Measurements from ENCODE around the gene DCDC2C. TPM values are rescaled to one million over a fixed set of nuclear protein-coding genes. Genes with fewer than 3 reads are reported as not detected.

The DCDC2C gene
- polyA plus RNA-seq, 1 of the 3 experiments (the other 2 are of a cell fraction), result not detected

DNA sequence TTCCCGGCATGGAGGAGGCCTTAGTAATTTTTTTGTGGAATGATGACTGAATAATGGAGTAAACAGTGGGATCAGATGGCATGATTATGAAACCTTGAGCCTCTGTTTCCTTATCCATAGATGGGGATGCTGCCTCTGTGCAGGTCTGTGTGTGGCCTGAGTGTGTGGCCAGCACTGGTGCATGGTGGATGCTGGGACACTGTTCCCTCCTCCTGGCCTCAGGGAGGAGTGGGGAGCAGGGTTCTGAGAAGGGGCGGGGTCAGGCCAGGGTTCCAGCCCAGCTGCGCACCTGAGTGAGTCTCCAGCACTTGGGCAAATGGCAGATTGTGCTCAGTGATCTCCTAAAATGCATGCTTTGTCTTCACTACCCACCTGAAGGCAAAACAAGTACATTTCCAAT lies 66.4 kb downstream of the DCDC2C start:
- ChIA-PET POLR2A (no interaction called here), CTCF (interaction anchor here (1.3 to 5.7 kb wide), 3 partner anchors 10 to 42 kb away, joined by 4 to 51 read pairs (median 5); no protein-coding TSS in a partner anchor)
- DNase-seq, result no peak
- Histone ChIP-seq H3K4me3 (ENCODE audit: low read depth in 2 of 2, low read length in 1 of 2) (no peak overlapping the region), H3K27ac (ENCODE audit: low read depth in 2 of 2, low read length in 1 of 2) (no peak overlapping the region), H3F3A (replicated peaks; ENCODE audit: insufficient read depth) (no peaks in the 10 kb centered on the region), H3K9me3 (no peaks in the 10 kb centered on the region), H4K20me1 (ENCODE audit: insufficient read depth) (no peaks in the 10 kb centered on the region), H3K9me2 (no peaks in the 10 kb centered on the region), H3K36me3 (replicated peaks in 1 of 2; ENCODE audit: control insufficient read depth in 1 of 2, insufficient read depth in 2 of 2, low read length in 1 of 2) (no peaks in the 10 kb centered on the region), H3K79me2 (ENCODE audit: insufficient read depth) (no peaks in the 10 kb centered on the region), H3K27me3 (ENCODE audit: insufficient read depth) (no peaks in the 10 kb centered on the region), H3K4me1 (ENCODE audit: control insufficient read depth in 1 of 2, insufficient read depth in 2 of 2, low read depth in 1 of 2, low read length in 1 of 2) (no peaks in the 10 kb centered on the region), H2AFZ (ENCODE audit: low read depth) (no peak overlapping the region), H3K9ac (no peak overlapping the region), H3K4me2 (no peak overlapping the region)
- 7% methylated on average over 3 of the region's 3 CpGs for whole genome bisulfite sequencing (ENCODE audit: low lambda C conversion rate)
- TF ChIP-seq JUND (IDR thresholded peaks at IDR 0.05) (no peak), EP300 (IDR thresholded peaks at IDR 0.05; ENCODE audit: borderline replicate concordance in 1 of 2, low read depth in 1 of 2, low read length in 1 of 2) (no peak), RXRA (IDR thresholded peaks at IDR 0.05; ENCODE audit: borderline replicate concordance, low read depth) (no peak), FOXM1 (IDR thresholded peaks at IDR 0.05; ENCODE audit: low read depth) (no peak), RAD21 (IDR thresholded peaks at IDR 0.05; ENCODE audit: low read length) (no peak), SMC3 (IDR thresholded peaks at IDR 0.05; ENCODE audit: low read depth, low read length) (no peak), MXI1 (IDR thresholded peaks at IDR 0.05; ENCODE audit: low read depth, low read length) (no peak), FOSL2 (IDR thresholded peaks at IDR 0.05; ENCODE audit: borderline replicate concordance, low read depth) (no peak)
- TF ChIP-seq, protein P1, sequence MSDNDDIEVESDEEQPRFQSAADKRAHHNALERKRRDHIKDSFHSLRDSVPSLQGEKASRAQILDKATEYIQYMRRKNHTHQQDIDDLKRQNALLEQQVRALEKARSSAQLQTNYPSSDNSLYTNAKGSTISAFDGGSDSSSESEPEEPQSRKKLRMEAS (IDR thresholded peaks at IDR 0.05; ENCODE audit: low read depth), result no peak
- TF ChIP-seq, protein P2, sequence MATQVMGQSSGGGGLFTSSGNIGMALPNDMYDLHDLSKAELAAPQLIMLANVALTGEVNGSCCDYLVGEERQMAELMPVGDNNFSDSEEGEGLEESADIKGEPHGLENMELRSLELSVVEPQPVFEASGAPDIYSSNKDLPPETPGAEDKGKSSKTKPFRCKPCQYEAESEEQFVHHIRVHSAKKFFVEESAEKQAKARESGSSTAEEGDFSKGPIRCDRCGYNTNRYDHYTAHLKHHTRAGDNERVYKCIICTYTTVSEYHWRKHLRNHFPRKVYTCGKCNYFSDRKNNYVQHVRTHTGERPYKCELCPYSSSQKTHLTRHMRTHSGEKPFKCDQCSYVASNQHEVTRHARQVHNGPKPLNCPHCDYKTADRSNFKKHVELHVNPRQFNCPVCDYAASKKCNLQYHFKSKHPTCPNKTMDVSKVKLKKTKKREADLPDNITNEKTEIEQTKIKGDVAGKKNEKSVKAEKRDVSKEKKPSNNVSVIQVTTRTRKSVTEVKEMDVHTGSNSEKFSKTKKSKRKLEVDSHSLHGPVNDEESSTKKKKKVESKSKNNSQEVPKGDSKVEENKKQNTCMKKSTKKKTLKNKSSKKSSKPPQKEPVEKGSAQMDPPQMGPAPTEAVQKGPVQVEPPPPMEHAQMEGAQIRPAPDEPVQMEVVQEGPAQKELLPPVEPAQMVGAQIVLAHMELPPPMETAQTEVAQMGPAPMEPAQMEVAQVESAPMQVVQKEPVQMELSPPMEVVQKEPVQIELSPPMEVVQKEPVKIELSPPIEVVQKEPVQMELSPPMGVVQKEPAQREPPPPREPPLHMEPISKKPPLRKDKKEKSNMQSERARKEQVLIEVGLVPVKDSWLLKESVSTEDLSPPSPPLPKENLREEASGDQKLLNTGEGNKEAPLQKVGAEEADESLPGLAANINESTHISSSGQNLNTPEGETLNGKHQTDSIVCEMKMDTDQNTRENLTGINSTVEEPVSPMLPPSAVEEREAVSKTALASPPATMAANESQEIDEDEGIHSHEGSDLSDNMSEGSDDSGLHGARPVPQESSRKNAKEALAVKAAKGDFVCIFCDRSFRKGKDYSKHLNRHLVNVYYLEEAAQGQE (IDR thresholded peaks at IDR 0.05; ENCODE audit: low read depth, low read length), result no peak

- Histone ChIP-seq H3K79me2 (ENCODE audit: insufficient read depth) (no peaks in the 10 kb centered on the region), H3K27ac (ENCODE audit: low read depth in 2 of 2, low read length in 1 of 2) (no peak overlapping the region), H3F3A (replicated peaks; ENCODE audit: insufficient read depth) (no peaks in the 10 kb centered on the region), H3K4me2 (no peak overlapping the region), H4K20me1 (ENCODE audit: insufficient read depth) (no peaks in the 10 kb centered on the region), H3K36me3 (replicated peaks in 1 of 2; ENCODE audit: control insufficient read depth in 1 of 2, insufficient read depth in 2 of 2, low read length in 1 of 2) (no peaks in the 10 kb centered on the region), H3K9ac (no peak overlapping the region), H2AFZ (ENCODE audit: low read depth) (no peak overlapping the region), H3K4me1 (ENCODE audit: control insufficient read depth in 1 of 2, insufficient read depth in 2 of 2, low read depth in 1 of 2, low read length in 1 of 2) (no peaks in the 10 kb centered on the region), H3K27me3 (ENCODE audit: insufficient read depth) (no peaks in the 10 kb centered on the region), H3K4me3 (ENCODE audit: low read depth in 2 of 2, low read length in 1 of 2) (no peak overlapping the region; a peak in 1 of 4 replicates), H3K9me2 (no peaks in the 10 kb centered on the region), H3K9me3 (no peaks in the 10 kb centered on the region)
- no peak for DNase-seq
- TF ChIP-seq SMC3 (IDR thresholded peaks at IDR 0.05; ENCODE audit: low read depth, low read length), result no peak
- TF ChIP-seq RAD21 (IDR thresholded peaks at IDR 0.05; ENCODE audit: low read length), result no peak
- TF ChIP-seq GABPA (IDR thresholded peaks at IDR 0.05; ENCODE audit: low read depth), result no peak
- TF ChIP-seq, protein P3, sequence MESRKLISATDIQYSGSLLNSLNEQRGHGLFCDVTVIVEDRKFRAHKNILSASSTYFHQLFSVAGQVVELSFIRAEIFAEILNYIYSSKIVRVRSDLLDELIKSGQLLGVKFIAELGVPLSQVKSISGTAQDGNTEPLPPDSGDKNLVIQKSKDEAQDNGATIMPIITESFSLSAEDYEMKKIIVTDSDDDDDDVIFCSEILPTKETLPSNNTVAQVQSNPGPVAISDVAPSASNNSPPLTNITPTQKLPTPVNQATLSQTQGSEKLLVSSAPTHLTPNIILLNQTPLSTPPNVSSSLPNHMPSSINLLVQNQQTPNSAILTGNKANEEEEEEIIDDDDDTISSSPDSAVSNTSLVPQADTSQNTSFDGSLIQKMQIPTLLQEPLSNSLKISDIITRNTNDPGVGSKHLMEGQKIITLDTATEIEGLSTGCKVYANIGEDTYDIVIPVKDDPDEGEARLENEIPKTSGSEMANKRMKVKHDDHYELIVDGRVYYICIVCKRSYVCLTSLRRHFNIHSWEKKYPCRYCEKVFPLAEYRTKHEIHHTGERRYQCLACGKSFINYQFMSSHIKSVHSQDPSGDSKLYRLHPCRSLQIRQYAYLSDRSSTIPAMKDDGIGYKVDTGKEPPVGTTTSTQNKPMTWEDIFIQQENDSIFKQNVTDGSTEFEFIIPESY (IDR thresholded peaks at IDR 0.05; ENCODE audit: borderline replicate concordance, low read depth), result no peak
- no peak for TF ChIP-seq GATA2 (CRISPR knock-in tag; IDR thresholded peaks at IDR 0.05)
- TF ChIP-seq TEAD4 (IDR thresholded peaks at IDR 0.05; ENCODE audit: borderline replicate concordance, insufficient read depth), result no peak
- CTCF ChIA-PET, result interaction anchor here (1.3 to 5.7 kb wide), 3 partner anchors 9 to 43 kb away, joined by 4 to 51 read pairs (median 5); no protein-coding TSS in a partner anchor
- POLR2A ChIA-PET, result no interaction called here
- 44% methylated on average over 16 of the region's 19 CpGs for WGBS (ENCODE audit: low lambda C conversion rate)
Observed at GRCh38 chr2:3770724-3771415, 67.5 kb downstream of the DCDC2C start.
